H1 (cell line): ENCODE measurements around the gene PINLYP. TPM values are rescaled to one million over a fixed set of nuclear protein-coding genes. Genes with fewer than 3 reads are reported as not detected.

Source experiments
- CTCF ChIA-PET: fragments of 300-600 bp; sonication (Branson Sonifier 250); formaldehyde crosslinking; loops from one replicate; lab custom pipeline; 2021; ENCODE audit not compliant: partially characterized antibody; lab: Charles Lee
- POLR2A ChIA-PET: fragments of 300-600 bp; sonication (Branson Sonifier 250); formaldehyde crosslinking; loops from one replicate; lab custom pipeline; 2021; ENCODE audit warnings: inconsistent platforms; ENCODE audit not compliant: partially characterized antibody; lab: Charles Lee
- DNase-seq, 2 experiments: peaks; one replicate each; pipeline versions ENCODE4 v3.0.0 to v3.0.0-alpha.2; 2010 to 2022; ENCODE audit warnings: low spot score in 2 of 2, low read depth in 1 of 2, mixed read lengths in 1 of 2
- FAIRE-seq: peaks from 2 replicates; lab custom pipeline; 2011; peaks lifted over from hg19 to GRCh38; lab: Jason Lieb, UNC
- H2AFZ ChIP-seq: 2 replicates; pipeline ENCODE4 v1.8.1; 2012; ENCODE audit warnings: low read length, inconsistent platforms
- H2AK5ac ChIP-seq: 2 replicates; pipeline ENCODE4 v1.6.1; 2013; ENCODE audit warnings: low read depth, low read length
- H2BK120ac ChIP-seq: replicated peaks from 2 replicates; pipeline ENCODE3; 2013; ENCODE audit warnings: low read depth, low read length, inconsistent platforms
- H2BK12ac ChIP-seq: 2 replicates; pipeline ENCODE4 v1.6.1; 2013; ENCODE audit warnings: low read depth, low read length
- H2BK15ac ChIP-seq: 2 replicates; pipeline ENCODE4 v1.6.1; 2013; ENCODE audit warnings: low read length
- H2BK20ac ChIP-seq: 2 replicates; pipeline ENCODE4 v1.6.1; 2013; ENCODE audit warnings: low read length
- H2BK5ac ChIP-seq: 2 replicates; pipeline ENCODE4 v1.6.1; 2013; ENCODE audit warnings: low read depth, low read length
- H3K14ac ChIP-seq: 2 replicates; pipeline ENCODE4 v1.6.1; 2013; ENCODE audit warnings: inconsistent platforms; ENCODE audit not compliant: insufficient read length
- H3K18ac ChIP-seq: 2 replicates; pipeline ENCODE4 v1.6.1; 2013; ENCODE audit warnings: low read length; ENCODE audit errors: extremely low read depth
- H3K23ac ChIP-seq: 2 replicates; pipeline ENCODE4 v1.6.1; 2013; ENCODE audit warnings: inconsistent platforms; ENCODE audit not compliant: insufficient read length
- H3K23me2 ChIP-seq: 2 replicates; pipeline ENCODE4 v1.6.1; 2013; ENCODE audit warnings: low read depth, low read length
- H3K27ac ChIP-seq: 2 replicates; pipeline ENCODE4 v1.6.1; 2011; ENCODE audit warnings: low read depth, low read length, inconsistent platforms
- H3K27me3 ChIP-seq, 4 experiments: replicated peaks in 1 of 4; 1 replicate in 1 of 4; 2 replicates in 3 of 4; pipeline versions ENCODE4 v1.6.1 to v1.8.1; 2011 to 2013; ENCODE audit warnings: low read length in 3 of 4, mild to moderate bottlenecking in 3 of 4, inconsistent platforms in 2 of 4, mixed read lengths in 2 of 4, moderate library complexity in 1 of 4; ENCODE audit not compliant: control insufficient read depth in 3 of 4, insufficient read depth in 3 of 4; ENCODE audit errors: extremely low read depth in 1 of 4
- H3K36me3 ChIP-seq, 4 experiments: 2 replicates each; pipeline versions ENCODE4 v1.6.1 to v1.8.1; 2011 to 2013; ENCODE audit warnings: mild to moderate bottlenecking in 4 of 4, low read length in 3 of 4, moderate library complexity in 2 of 4, control low read depth in 1 of 4, inconsistent platforms in 1 of 4; ENCODE audit not compliant: insufficient read depth in 4 of 4, control insufficient read depth in 2 of 4
- H3K4ac ChIP-seq: replicated peaks from 2 replicates; pipeline ENCODE3; 2013; ENCODE audit warnings: low read length, low read depth, mixed read lengths, inconsistent platforms; ENCODE audit not compliant: insufficient read length
- H3K4me1 ChIP-seq, 4 experiments: replicated peaks in 1 of 4; 1 replicate in 1 of 4; 2 replicates in 3 of 4; pipeline versions ENCODE4 v1.6.1 to v1.8.1; 2011 to 2013; ENCODE audit warnings: low read length in 3 of 4, inconsistent platforms in 2 of 4, mixed read lengths in 1 of 4; ENCODE audit not compliant: insufficient read depth in 4 of 4, control insufficient read depth in 3 of 4
- H3K4me2 ChIP-seq, 2 experiments: 2 replicates each; pipeline versions ENCODE4 v1.6.1 to v1.8.1; 2011 to 2013; ENCODE audit warnings: low read depth in 2 of 2, low read length in 2 of 2, control low read depth in 1 of 2, inconsistent platforms in 1 of 2, mild to moderate bottlenecking in 1 of 2; ENCODE audit not compliant: insufficient read depth in 1 of 2
- H3K4me3 ChIP-seq, 4 experiments: fragments of 200-600, 300-600 bp in 1 of 4; sonication (generic), shearing (Covaris generic), sonication (Bioruptor Twin) in 1 of 4; 2 replicates each; pipeline versions ENCODE4 v1.5.1 to v1.8.1; 2011 to 2016; ENCODE audit warnings: low read length in 4 of 4, low read depth in 3 of 4, control low read depth in 2 of 4, inconsistent platforms in 2 of 4, mild to moderate bottlenecking in 2 of 4, mixed read lengths in 1 of 4, moderate library complexity in 1 of 4; ENCODE audit not compliant: insufficient read depth in 2 of 4; ENCODE audit errors: extremely low read depth in 1 of 4
- H3K56ac ChIP-seq: replicated peaks from 2 replicates; pipeline ENCODE3; 2013; ENCODE audit warnings: low read depth, mild to moderate bottlenecking, mixed read lengths, low read length, inconsistent platforms; ENCODE audit not compliant: insufficient read length
- H3K79me1 ChIP-seq: 2 replicates; pipeline ENCODE4 v1.6.1; 2013; ENCODE audit warnings: low read depth, low read length, control low read depth
- H3K79me2 ChIP-seq, 2 experiments: 2 replicates each; pipeline versions ENCODE4 v1.6.1 to v1.8.1; 2012 to 2013; ENCODE audit warnings: low read length in 2 of 2, mild to moderate bottlenecking in 2 of 2, inconsistent platforms in 1 of 2; ENCODE audit not compliant: insufficient read depth in 2 of 2, control insufficient read depth in 1 of 2
- H3K9ac ChIP-seq, 4 experiments: replicated peaks in 1 of 4; 1 replicate in 1 of 4; 2 replicates in 3 of 4; pipeline versions ENCODE4 v1.6.1 to v1.8.1; 2011 to 2013; ENCODE audit warnings: low read depth in 3 of 4, low read length in 3 of 4, control low read depth in 2 of 4, mild to moderate bottlenecking in 2 of 4, moderate library complexity in 2 of 4, inconsistent platforms in 1 of 4; ENCODE audit errors: extremely low read depth in 1 of 4
- H3K9me3 ChIP-seq, 2 experiments: 2 replicates each; pipeline versions ENCODE4 v1.6.1 to v1.8.1; 2012 to 2013; ENCODE audit warnings: mild to moderate bottlenecking in 2 of 2, moderate library complexity in 2 of 2, control low read depth in 1 of 2, inconsistent platforms in 1 of 2, low read depth in 1 of 2, low read length in 1 of 2, mixed read lengths in 1 of 2; ENCODE audit not compliant: insufficient read depth in 2 of 2
- H4K20me1 ChIP-seq, 2 experiments: replicated peaks in 1 of 2; 2 replicates each; pipeline versions ENCODE3 to v1.8.1; 2011 to 2013; ENCODE audit warnings: inconsistent platforms in 2 of 2, low read length in 2 of 2, mild to moderate bottlenecking in 1 of 2; ENCODE audit not compliant: insufficient read depth in 2 of 2, control insufficient read depth in 1 of 2
- H4K5ac ChIP-seq: 2 replicates; pipeline ENCODE4 v1.6.1; 2013; ENCODE audit warnings: low read length, low read depth, mixed read lengths, inconsistent platforms; ENCODE audit not compliant: insufficient read length
- H4K8ac ChIP-seq: 2 replicates; pipeline ENCODE4 v1.8.0; 2013; ENCODE audit warnings: mild to moderate bottlenecking, moderate library complexity, low read length, inconsistent platforms; ENCODE audit not compliant: insufficient read depth; ENCODE audit errors: extremely low read depth
- H4K91ac ChIP-seq: replicated peaks from 2 replicates; pipeline ENCODE3; 2013; ENCODE audit warnings: low read length, mixed read lengths, inconsistent platforms; ENCODE audit not compliant: insufficient read length
- SIX5 ChIP-seq: IDR thresholded peaks from 2 replicates; pipeline ENCODE4 v1.6.1; 2011; ENCODE audit warnings: mild to moderate bottlenecking, low read depth, low read length
- SP1 ChIP-seq: IDR thresholded peaks from 2 replicates; pipeline ENCODE4 v1.6.1; 2011; ENCODE audit warnings: low read depth, low read length
- WGBS, 2 experiments: shearing (Covaris generic) in 1 of 2; methylation state at CpG; one replicate each; pipeline versions ENCODE4 v1.1.6 to v1.1.7; 2013 to 2015; ENCODE audit warnings: low lambda C conversion rate in 2 of 2, mixed read lengths in 2 of 2, inconsistent platforms in 1 of 2, low coverage in 1 of 2, missing lambda C conversion rate in 1 of 2; ENCODE audit not compliant: insufficient replicate concordance in 2 of 2, insufficient coverage in 1 of 2, insufficient read length in 1 of 2; ENCODE audit errors: extremely low coverage in 1 of 2, missing lambda C conversion rate in 1 of 2; 5-methylcytosine and 5-hydroxymethylcytosine counted together
- polyA plus RNA-seq, 7 experiments: library from polyadenylated mRNA; depleted of rRNA in 3 of 7; stranded (reverse) in 5 of 7; unstranded in 2 of 7; fragments of >200 nt in 5 of 7; fragments of 200-250 nt in 2 of 7; gene quantifications; 1 replicate in 5 of 7; 2 replicates in 1 of 7; 4 replicates in 1 of 7; pipeline versions ENCODE4 v1.2.1 to v1.2.3, GENCODE V29; 2011 to 2013; ENCODE audit warnings: missing spikeins in 2 of 7, mixed read lengths in 2 of 7
- total RNA-seq: library from RNA; stranded (reverse); fragmentation: NEBNext Ultra II Directional; extraction: Animal tissue kit (Norgen Biotek cat#: 25700); gene quantifications from 2 replicates; pipeline ENCODE4 v1.2.1, GENCODE V29; 2021
- TF ChIP-seq, protein P1 (sequence below): IDR thresholded peaks from 2 replicates; pipeline ENCODE4 v1.6.1; 2012; ENCODE audit warnings: inconsistent platforms

The PINLYP gene
- total and polyA plus RNA-seq, 2 of the 8 experiments (the other 6 are each of a cell fraction or from before 2014, with no cell fraction given) = 7.5 to 31.3 TPM

DNA sequence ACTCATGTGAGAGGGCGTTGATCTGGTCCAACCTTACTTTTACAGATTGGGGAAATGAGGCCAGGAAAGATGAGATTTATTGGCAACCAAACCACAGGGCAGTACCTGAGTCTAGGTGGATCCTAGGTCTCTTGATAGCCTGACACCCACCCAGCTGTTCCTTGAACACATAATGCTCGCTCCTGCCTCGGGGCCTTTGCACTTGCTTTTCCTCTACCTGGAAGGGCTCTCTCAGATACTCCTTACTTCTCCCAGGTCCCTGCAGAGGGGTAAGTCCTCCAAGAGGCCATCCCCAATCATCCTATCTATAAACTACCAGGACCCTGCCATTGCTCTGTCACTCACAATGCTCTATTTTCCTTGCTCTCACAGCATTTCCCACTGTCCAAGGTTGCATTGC is 35.2 kb upstream of the PINLYP start:
- ChIA-PET POLR2A (no interaction called here), CTCF (interaction anchor here (8.0 kb wide), 1 partner anchor 15 kb away, joined by 62 read pairs; no protein-coding TSS in a partner anchor)
- 84% methylated on average over 3 of the region's 3 CpGs; no CpG with 5 or more reads in 1 of the 2 experiments for WGBS, 2 experiments

More for the DNA sequence above, 35.2 kb upstream of the PINLYP start:
- Histone ChIP-seq H3K23me2 (no peaks in the 10 kb centered on the region), H3K56ac (no peak overlapping the region), H4K91ac (no peak overlapping the region), H3K27me3 (no peaks in the 10 kb centered on the region; a peak in 1 of 7 replicates), H4K20me1 (no peaks in the 10 kb centered on the region), H3K9me3 (peaks cover 0 to 7% of the 10 kb centered on the region in 2 experiments; a peak in 1 of 4 replicates), H2BK120ac (no peak overlapping the region), H4K5ac (no peak overlapping the region), H3K4ac (no peak overlapping the region), H3K9ac (no peak overlapping the region), H3K14ac (no peak overlapping the region), H2BK20ac (no peak overlapping the region), H2AK5ac (no peak overlapping the region), H3K79me1 (no peaks in the 10 kb centered on the region), H3K36me3 (peaks cover 10 to 61% (median 37%) of the 10 kb centered on the region in 4 experiments; a peak in 7 of 8 replicates), H3K23ac (no peak overlapping the region), H3K79me2 (no peaks in the 10 kb centered on the region), H3K27ac (no peak overlapping the region), H3K18ac (no peak overlapping the region), H3K4me3 (no peak overlapping the region), H3K4me2 (no peak overlapping the region), H2AFZ (no peak overlapping the region), H2BK5ac (no peak overlapping the region), H3K4me1 (peaks cover 0 to 5% (median 0%) of the 10 kb centered on the region in 4 experiments; a peak in 4 of 7 replicates), H2BK15ac (no peak overlapping the region), H4K8ac (no peak overlapping the region), H2BK12ac (no peak overlapping the region)
- no peak for FAIRE-seq
- DNase-seq = no peak
- TF ChIP-seq SP1 (no peak), SIX5 (no peak)
- TF ChIP-seq, protein P1, sequence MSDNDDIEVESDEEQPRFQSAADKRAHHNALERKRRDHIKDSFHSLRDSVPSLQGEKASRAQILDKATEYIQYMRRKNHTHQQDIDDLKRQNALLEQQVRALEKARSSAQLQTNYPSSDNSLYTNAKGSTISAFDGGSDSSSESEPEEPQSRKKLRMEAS = no peak
